PC-9 (cell line): ENCODE measurements around the gene SPACDR. TPM values are rescaled to one million over a fixed set of nuclear protein-coding genes. Genes with fewer than 3 reads are reported as not detected.

Source experiments
- BruUV-seq: library from RNA; stranded (reverse); fragments of 400-500 nt; replicated peaks from 2 replicates; lab custom pipeline; 2021; lab: Mats Ljungman, UMichigan
- CTCF ChIA-PET: fragments of 300-600 bp; sonication (Branson Sonifier 250); formaldehyde crosslinking; loops from one replicate; lab custom pipeline; 2022; ENCODE audit warnings: antibody characterized with exemption; lab: Charles Lee
- POLR2A ChIA-PET: fragments of 300-600 bp; sonication (Branson Sonifier 250); formaldehyde crosslinking; loops from one replicate; lab custom pipeline; 2022; ENCODE audit warnings: antibody characterized with exemption; ENCODE audit not compliant: unreplicated experiment; lab: Charles Lee
- DNase-seq, 2 experiments: peaks; one replicate each; pipeline versions ENCODE4 v3.0.0 to v3.0.0-alpha.2; 2015 to 2022; ENCODE audit warnings: mixed read lengths in 1 of 2
- H2AFZ ChIP-seq: fragments of 200-600 bp; sonication (generic); 2 replicates; pipeline ENCODE4 v1.8.1; 2017; ENCODE audit warnings: antibody characterized with exemption
- H3F3A ChIP-seq: fragments of 200-600 bp; sonication (generic); 2 replicates; pipeline ENCODE4 v1.8.1; 2017; ENCODE audit warnings: antibody characterized with exemption, mild to moderate bottlenecking, low read depth; ENCODE audit not compliant: insufficient read depth
- H3K27ac ChIP-seq: fragments of 200-600 bp; sonication (generic); 2 replicates; pipeline ENCODE4 v1.6.1; 2016; ENCODE audit warnings: mixed run types
- H3K27me3 ChIP-seq: fragments of 200-600 bp; sonication (generic); 2 replicates; pipeline ENCODE4 v1.6.1; 2016; ENCODE audit warnings: low read depth, mixed run types; ENCODE audit not compliant: insufficient read depth
- H3K36me3 ChIP-seq: fragments of 200-600 bp; sonication (generic); 2 replicates; pipeline ENCODE4 v1.6.1; 2016; ENCODE audit warnings: low read depth, mixed run types
- H3K4me1 ChIP-seq: fragments of 200-600 bp; sonication (generic); replicated peaks from 2 replicates; pipeline ENCODE4 v1.6.1; 2016; ENCODE audit warnings: mixed run types; ENCODE audit not compliant: insufficient read depth
- H3K4me2 ChIP-seq: fragments of 200-600 bp; sonication (generic); 2 replicates; pipeline ENCODE4 v1.6.1; 2017; ENCODE audit warnings: mixed run types
- H3K4me3 ChIP-seq: fragments of 200-600 bp; sonication (generic); 2 replicates; pipeline ENCODE4 v1.6.1; 2016; ENCODE audit warnings: mixed run types
- H3K79me2 ChIP-seq: fragments of 200-600 bp; sonication (generic); 2 replicates; pipeline ENCODE4 v1.6.1; 2017; ENCODE audit warnings: low read depth, mixed run types
- H3K9me2 ChIP-seq: fragments of 200-600 bp; sonication (generic); 2 replicates; pipeline ENCODE4 v1.8.1; 2017; ENCODE audit warnings: mild to moderate bottlenecking; ENCODE audit not compliant: insufficient read depth
- H3K9me3 ChIP-seq: fragments of 200-600 bp; sonication (generic); 2 replicates; pipeline ENCODE4 v1.8.1; 2016; ENCODE audit warnings: low read depth; ENCODE audit not compliant: insufficient read depth
- H4K20me1 ChIP-seq: fragments of 200-600 bp; sonication (generic); 2 replicates; pipeline ENCODE4 v1.8.1; 2017; ENCODE audit not compliant: insufficient read depth
- CTCF ChIP-seq: fragments of 200-600 bp; sonication (generic); conservative IDR thresholded peaks from 2 replicates; pipeline ENCODE4 v1.6.1; 2017; ENCODE audit warnings: mixed run types, antibody characterized with exemption, mild to moderate bottlenecking, moderate library complexity
- EZH2 ChIP-seq: fragments of 200-600 bp; sonication (generic); IDR thresholded peaks from 2 replicates; pipeline ENCODE4 v1.8.0; 2017; ENCODE audit warnings: antibody characterized with exemption, low read depth
- intact Hi-C: fragments of 100-400 bp; cut with micrococcal nuclease; formaldehyde crosslinking; loops from one replicate; pipeline ENCODE4 v1.10.0; 2022; ENCODE audit not compliant: unreplicated experiment
- total RNA-seq: library from RNA; stranded (reverse); gene quantifications from 2 replicates; pipeline ENCODE4 v1.2.3, GENCODE V29; 2021

The SPACDR gene
- total RNA-seq, 1 experiment from 2014 or later: 1.4 TPM

GRCh38 chr7:100427762-100428198 is 36.3 kb downstream of the SPACDR start:
- DNase-seq: no peak
- Histone ChIP-seq H3K4me2 (peak overlapping the region; percentile 80), H2AFZ (peak overlapping the region; percentile 79), H3K27ac (peak overlapping the region; percentile 93), H3K4me1 (peaks cover 26% of the 10 kb centered on the region), H3K9me3 (no peaks in the 10 kb centered on the region), H3K9me2 (no peaks in the 10 kb centered on the region), H3K4me3 (peak overlapping the region; percentile 66), H3F3A (peaks cover 27% of the 10 kb centered on the region; the same call in 1 of the 2 replicates), H3K36me3 (0 out of 2 replicates have a peak, but pooled peaks cover 13% of the 10 kb centered on the region), H4K20me1 (no peaks in the 10 kb centered on the region; the same call in 1 of the 2 replicates), H3K79me2 (peaks cover 31% of the 10 kb centered on the region), H3K27me3 (no peaks in the 10 kb centered on the region)
- CTCF ChIA-PET: interaction anchor here (0.5 to 0.8 kb wide), 3 partner anchors 19 to 184 kb away, joined by 3 to 8 read pairs (median 5); partner anchors contain the start of gene MOSPD3
- no TSS peak for BruUV-seq
- intact Hi-C loops: loop anchor here (1.0 to 2.0 kb wide), 2 partner anchors 181 to 439 kb away; partner anchors contain the start of gene TRIP6
- no peak for TF ChIP-seq CTCF
- no peak for TF ChIP-seq EZH2
- POLR2A ChIA-PET: interaction anchor here (0.6 to 1.8 kb wide), 9 partner anchors 9 to 490 kb away, joined by 3 to 22 read pairs (median 6); partner anchors contain the start of genes FBXO24 and LRCH4

GRCh38 chr7:100426516-100426915 is 37.5 kb downstream of the SPACDR start:
- peaks cover 15% of the 10 kb centered on the region for H3K4me1 ChIP-seq
- no peaks in the 10 kb centered on the region for H3K27me3 ChIP-seq
- no peaks in the 10 kb centered on the region for H3K9me2 ChIP-seq
- H3K79me2 ChIP-seq: peaks cover 18% of the 10 kb centered on the region
- BruUV-seq: no TSS peak
- TF ChIP-seq EZH2 (no peak), CTCF (no peak)
- H4K20me1 ChIP-seq: no peaks in the 10 kb centered on the region
- CTCF ChIA-PET: no interaction called here
- POLR2A ChIA-PET: no interaction called here
- no peak overlapping the region for H3K27ac ChIP-seq
- no peak overlapping the region for H3K4me3 ChIP-seq
- H3F3A ChIP-seq: peaks cover 15% of the 10 kb centered on the region; the same call in 1 of the 2 replicates
- H3K36me3 ChIP-seq: 0 out of 2 replicates have a peak, but pooled peaks cover 3% of the 10 kb centered on the region
- H3K4me2 ChIP-seq: no peak overlapping the region
- DNase-seq: no peak
- intact Hi-C loops: no loop called here
- no peak overlapping the region for H2AFZ ChIP-seq
- H3K9me3 ChIP-seq: no peaks in the 10 kb centered on the region

- CTCF ChIA-PET: no interaction called here
- no peak overlapping the region for H2AFZ ChIP-seq
Observed at GRCh38 chr7:100425347-100425746, 38.7 kb downstream of the SPACDR start.

More at GRCh38 chr7:100425347-100425746, 38.7 kb downstream of the SPACDR start:
- Histone ChIP-seq H3K27me3 (no peaks in the 10 kb centered on the region), H3K4me2 (no peak overlapping the region), H3K36me3 (no peaks in the 10 kb centered on the region), H3K4me3 (no peak overlapping the region), H3F3A (peaks cover 14% of the 10 kb centered on the region; the same call in 1 of the 2 replicates), H3K79me2 (peaks cover 6% of the 10 kb centered on the region), H3K9me2 (no peaks in the 10 kb centered on the region), H3K27ac (no peak overlapping the region), H3K9me3 (no peaks in the 10 kb centered on the region), H4K20me1 (no peaks in the 10 kb centered on the region), H3K4me1 (peaks cover 5% of the 10 kb centered on the region; the same call in 1 of the 2 replicates)
- BruUV-seq: no TSS peak
- no peak for DNase-seq
- TF ChIP-seq EZH2 (no peak), CTCF (no peak)
- intact Hi-C loops: no loop called here
- POLR2A ChIA-PET: no interaction called here
